GM12878 (cell line): ENCODE data around the gene SUOX. TPM values are rescaled to one million over a fixed set of nuclear protein-coding genes. Genes with fewer than 3 reads are reported as not detected.
"Not testable (repeated sequence)": the region's sequence is repeated elsewhere in the genome, so short reads cannot be mapped to it uniquely, and the experiment has no call there.

Experiments
- ATAC-seq: fragments of 200-7000 bp; cut with Tn5 transposase; 3 replicates; pipeline ENCODE4 v1.9.1; 2020; ENCODE audit warnings: mild to moderate bottlenecking, moderate library complexity
- BruUV-seq: library from RNA; stranded (reverse); fragments of 400-500 nt; replicated peaks from 2 replicates; lab custom pipeline; 2021; lab: Mats Ljungman, UMichigan
- CTCF ChIA-PET: fragments of 300-600 bp; sonication (Branson Sonifier 250); formaldehyde crosslinking; extraction: SDS; loops from one replicate; lab custom pipeline; 2021; ENCODE audit warnings: inconsistent platforms; lab: Yijun Ruan, JAX
- POLR2A ChIA-PET: fragments of 350-600 bp; formaldehyde crosslinking; extraction: SDS; loops from one replicate; lab custom pipeline; 2021; ENCODE audit warnings: inconsistent platforms; lab: Charles Lee
- RAD21 ChIA-PET: fragments of 300-600 bp; sonication (Branson Sonifier 250); formaldehyde crosslinking; loops from one replicate; lab custom pipeline; 2023; ENCODE audit warnings: antibody characterized with exemption; ENCODE audit not compliant: unreplicated experiment; lab: Charles Lee
- SMC1A ChIA-PET: fragments of 300-600 bp; sonication (Branson Sonifier 250); formaldehyde crosslinking; loops from one replicate; lab custom pipeline; 2023; ENCODE audit not compliant: unreplicated experiment, uncharacterized antibody; lab: Charles Lee
- DNase-seq: peaks from one replicate; pipeline ENCODE4 v3.0.0-alpha.2; 2011; ENCODE audit warnings: low read depth, low spot score
- FAIRE-seq: peaks from 3 replicates; lab custom pipeline; 2011; peaks lifted over from hg19 to GRCh38; lab: Jason Lieb, UNC
- H2AFZ ChIP-seq: 2 replicates; pipeline ENCODE4 v1.6.0; 2011; ENCODE audit warnings: low read depth, low read length, control low read depth; ENCODE audit not compliant: control insufficient read depth
- H3K27ac ChIP-seq: 2 replicates; pipeline ENCODE4 v1.5.1; 2011; ENCODE audit warnings: control low read depth; ENCODE audit not compliant: control insufficient read depth, insufficient read depth
- H3K27me3 ChIP-seq, 2 experiments: replicated peaks in 1 of 2; 2 replicates each; pipeline versions ENCODE4 v1.6.0 to v1.6.1; 2011; ENCODE audit warnings: low read length in 1 of 2; ENCODE audit not compliant: control insufficient read depth in 2 of 2, insufficient read depth in 2 of 2
- H3K36me3 ChIP-seq, 2 experiments: 2 replicates each; pipeline ENCODE4 v1.5.1; 2011; ENCODE audit warnings: low read length in 1 of 2; ENCODE audit not compliant: control insufficient read depth in 2 of 2, insufficient read depth in 2 of 2
- H3K4me1 ChIP-seq: 2 replicates; pipeline ENCODE4 v1.6.1; 2011; ENCODE audit warnings: mild to moderate bottlenecking, low read length, moderate library complexity, mixed read lengths; ENCODE audit not compliant: control insufficient read depth, insufficient read depth
- H3K4me2 ChIP-seq: 2 replicates; pipeline ENCODE4 v1.6.0; 2011; ENCODE audit warnings: control low read depth; ENCODE audit not compliant: control insufficient read depth, insufficient read depth
- H3K4me3 ChIP-seq: fragments of 200-600 bp; sonication (generic); 2 replicates; pipeline ENCODE4 v1.5.1; 2016
- H3K79me2 ChIP-seq: 2 replicates; pipeline ENCODE4 v1.6.0; 2011; ENCODE audit warnings: low read length; ENCODE audit not compliant: control insufficient read depth, insufficient read depth
- H3K9ac ChIP-seq: 2 replicates; pipeline ENCODE4 v1.8.0; 2011; ENCODE audit warnings: low read length, control low read depth, mixed read lengths; ENCODE audit not compliant: control insufficient read depth, insufficient read depth
- H3K9me3 ChIP-seq: replicated peaks from 3 replicates; pipeline ENCODE4 v1.5.1; 2011; ENCODE audit warnings: mild to moderate bottlenecking, low read length; ENCODE audit not compliant: control insufficient read depth, insufficient read depth
- H4K20me1 ChIP-seq: 2 replicates; pipeline ENCODE4 v1.6.0; 2011; ENCODE audit not compliant: control insufficient read depth, insufficient read depth
- BHLHE40 ChIP-seq, 2 experiments: fragments of 450-650 bp in 1 of 2; IDR thresholded peaks; 2 replicates each; pipeline ENCODE4 v1.6.1; 2011 to 2017; ENCODE audit warnings: low read depth in 2 of 2, borderline replicate concordance in 1 of 2, improper control_type of control experiment in 1 of 2, low read length in 1 of 2, mild to moderate bottlenecking in 1 of 2
- MYC ChIP-seq: IDR thresholded peaks from 2 replicates; pipeline ENCODE4 v1.6.1; 2011; ENCODE audit warnings: mild to moderate bottlenecking, low read length, moderate library complexity, inconsistent platforms; ENCODE audit not compliant: insufficient read depth, insufficient replicate concordance, insufficient read length, severe bottlenecking
- SIX5 ChIP-seq: IDR thresholded peaks from 2 replicates; pipeline ENCODE4 v1.6.1; 2011; ENCODE audit warnings: mild to moderate bottlenecking, low read depth, low read length, moderate library complexity; ENCODE audit not compliant: severe bottlenecking
- WGBS: methylation state at CpG from one replicate; pipeline ENCODE4 v1.1.6; 2016; ENCODE audit warnings: low lambda C conversion rate; ENCODE audit not compliant: insufficient replicate concordance, insufficient coverage; ENCODE audit errors: missing lambda C conversion rate; 5-methylcytosine and 5-hydroxymethylcytosine counted together
- in situ Hi-C: fragments of 300-500 bp; cut with MboI; formaldehyde crosslinking; loops from 9 replicates; pipeline ENCODE4 v1.14.3; 2018; ENCODE audit warnings: mixed read lengths
- intact Hi-C: fragments of 100-400 bp; cut with micrococcal nuclease; formaldehyde crosslinking; loops from one replicate; pipeline ENCODE4 v1.14.2; 2022; ENCODE audit not compliant: unreplicated experiment
- polyA plus RNA-seq, 11 experiments: library from polyadenylated mRNA; depleted of rRNA in 4 of 11; unstranded in 6 of 11; stranded (reverse) in 5 of 11; fragments of >200 nt; fragmentation: Nextera tagmentation in 4 of 11; fragmentation: Illumina TruSeq in 1 of 11; extraction: Ambion mirVana in 4 of 11; extraction: Trizol in 1 of 11; gene quantifications; 1 replicate in 1 of 11; 2 replicates in 10 of 11; pipeline versions ENCODE4 v1.2.1 to v1.2.3, GENCODE V29; 2011 to 2016; ENCODE audit warnings: inconsistent platforms in 2 of 11, missing spikeins in 2 of 11, low read depth in 1 of 11
- total RNA-seq, 4 experiments: library from RNA; depleted of rRNA in 3 of 4; stranded (reverse); fragments of >200 nt in 3 of 4; fragmentation: Illumina TruSeq in 1 of 4; extraction: Trizol in 1 of 4; gene quantifications; 2 replicates each; pipeline versions ENCODE4 v1.2.1 to v1.2.3, GENCODE V29; 2013 to 2021

Gene SUOX
- total and polyA plus RNA-seq, 10 of the 15 experiments (the other 5 are each of a cell fraction or from before 2014, with no cell fraction given), result 5.1 to 18.8 (median 13.4) TPM

DNA sequence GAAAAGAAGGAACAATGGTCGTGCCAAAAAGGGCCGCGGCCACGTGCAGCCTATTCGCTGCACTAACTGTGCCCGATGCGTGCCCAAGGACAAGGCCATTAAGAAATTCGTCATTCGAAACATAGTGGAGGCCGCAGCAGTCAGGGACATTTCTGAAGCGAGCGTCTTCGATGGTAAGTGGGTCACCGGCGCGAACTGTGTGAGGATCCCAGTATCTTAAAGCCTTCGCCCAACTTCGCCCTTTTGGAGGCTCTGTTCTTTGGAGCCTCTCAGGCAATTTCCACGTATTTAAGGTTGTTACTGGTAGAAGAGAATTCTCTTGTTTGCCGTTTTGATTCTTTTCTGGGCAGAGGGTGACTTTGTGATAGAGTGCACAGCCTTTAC, 45.3 kb downstream of the SUOX start:
- peak overlapping the region; percentile 98 for H3K4me3 ChIP-seq
- peak; percentile 4 for TF ChIP-seq MYC
- H3K4me1 ChIP-seq, result peaks cover 15% of the 10 kb centered on the region
- RAD21 ChIA-PET, H2AFZ ChIP-seq, FAIRE-seq, H3K27me3 ChIP-seq, DNase-seq, H3K9me3 ChIP-seq, H4K20me1 ChIP-seq, CTCF ChIA-PET, POLR2A ChIA-PET, in situ Hi-C loops: not testable (repeated sequence)
- WGBS, result 3% methylated on average over 18 of the region's 20 CpGs
- peak overlapping the region; percentile 98 for H3K27ac ChIP-seq
- peak overlapping the region; percentile 92 for H3K4me2 ChIP-seq
- intact Hi-C loops, result loop anchor here (5.0 kb wide), 1 partner anchor 215 kb away; the partner anchor contains the start of gene DNAJC14
- H3K79me2 ChIP-seq, result peaks cover 22% of the 10 kb centered on the region
- TSS peak; percentile 92 for BruUV-seq
- SMC1A ChIA-PET, result interaction anchor here (4.1 kb wide), 1 partner anchor 304 kb away, joined by 37 read pairs; no protein-coding TSS in a partner anchor
- H3K9ac ChIP-seq, result peak overlapping the region; percentile 96
- peaks cover 5 to 19% of the 10 kb centered on the region in 2 experiments; a peak in 3 of 4 replicates for H3K36me3 ChIP-seq
- peak; percentile 3 for ATAC-seq

DNA sequence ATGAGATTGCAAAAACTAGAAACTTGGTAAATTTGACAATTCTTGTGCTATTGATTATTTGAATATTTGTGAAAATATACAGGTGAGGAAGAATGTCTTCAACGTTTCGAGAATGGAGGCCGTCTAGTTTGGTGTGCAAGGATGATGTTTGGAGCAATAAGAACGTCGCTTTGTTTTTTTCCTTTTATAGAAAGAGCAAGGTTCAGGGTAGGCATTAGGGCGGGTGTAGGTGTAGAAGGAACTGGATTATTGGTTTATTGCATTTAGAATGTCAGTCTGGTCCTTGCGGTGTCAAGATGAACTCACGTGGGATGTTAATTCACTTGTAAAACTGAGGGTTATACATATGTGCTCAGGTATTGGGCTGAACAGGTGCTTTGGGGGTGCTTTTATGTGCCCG, 45.8 kb downstream of the SUOX start:
- Histone ChIP-seq H2AFZ (no peak overlapping the region), H4K20me1 (no peaks in the 10 kb centered on the region), H3K27me3 (no peaks in the 10 kb centered on the region), H3K27ac (peak overlapping the region; percentile 98), H3K4me2 (peak overlapping the region; percentile 92), H3K4me1 (peaks cover 15% of the 10 kb centered on the region), H3K4me3 (peak overlapping the region; percentile 98), H3K9me3 (no peaks in the 10 kb centered on the region), H3K9ac (peak overlapping the region; percentile 96), H3K36me3 (peaks cover 5 to 19% of the 10 kb centered on the region in 2 experiments; a peak in 3 of 4 replicates), H3K79me2 (peaks cover 22% of the 10 kb centered on the region)
- no TSS peak for BruUV-seq
- ATAC-seq (no peak), FAIRE-seq (no peak), DNase-seq (no peak)
- ChIA-PET CTCF (interaction anchor here (2.2 kb wide), 1 partner anchor 212 kb away, joined by 4 read pairs; no protein-coding TSS in a partner anchor), RAD21 (interaction anchor here (1.6 kb wide), 1 partner anchor 61 kb away, joined by 4 read pairs; the partner anchor contains the start of gene PA2G4), POLR2A (no interaction called here), SMC1A (no interaction called here)
- in situ Hi-C loops (no loop called here), intact Hi-C loops (loop anchor here (5.0 kb wide), 1 partner anchor 216 kb away; the partner anchor contains the start of gene DNAJC14)
- WGBS, result 4% methylated on average over 9 of the region's 9 CpGs
- no peak for TF ChIP-seq SIX5
- TF ChIP-seq BHLHE40 (IDR thresholded peaks at IDR 0.05; ENCODE audit: borderline replicate concordance in 1 of 2, low read depth in 2 of 2, low read length in 1 of 2), result no peak
